NCI-H226 (cell line): Measurements from ENCODE around the gene PRSS33.

Source experiments
- DNase-seq: peaks from one replicate; pipeline ENCODE4 v3.0.0-alpha.2; 2015

The PRSS33 gene, protein sequence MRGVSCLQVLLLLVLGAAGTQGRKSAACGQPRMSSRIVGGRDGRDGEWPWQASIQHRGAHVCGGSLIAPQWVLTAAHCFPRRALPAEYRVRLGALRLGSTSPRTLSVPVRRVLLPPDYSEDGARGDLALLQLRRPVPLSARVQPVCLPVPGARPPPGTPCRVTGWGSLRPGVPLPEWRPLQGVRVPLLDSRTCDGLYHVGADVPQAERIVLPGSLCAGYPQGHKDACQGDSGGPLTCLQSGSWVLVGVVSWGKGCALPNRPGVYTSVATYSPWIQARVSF

DNA sequence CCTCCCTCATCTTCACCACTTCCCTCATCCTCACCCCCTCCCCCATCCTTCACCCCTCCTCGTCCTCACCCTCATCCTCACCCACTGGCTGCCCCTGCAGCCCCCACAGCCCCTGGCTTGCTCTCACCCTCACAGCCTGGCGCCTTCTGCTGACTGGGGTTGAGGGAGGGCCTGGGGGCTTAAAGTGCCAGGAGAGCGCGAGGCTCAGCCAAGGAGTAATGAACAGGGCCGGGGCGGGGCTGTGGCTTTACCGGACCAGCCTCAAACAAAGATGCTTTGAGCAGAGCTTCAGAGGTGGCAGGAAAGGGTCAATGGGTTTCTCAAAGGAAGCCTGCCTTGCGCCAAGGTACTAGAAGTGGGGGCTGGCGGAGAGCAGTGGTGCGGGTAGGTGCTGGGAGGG, at the start of gene PRSS33:
Gene PRSS33, minus strand, starts transcription at position 155 of the 400 bp plus-strand sequence. CDS start 1,013 bp downstream, outside the sequence.
- no peak for DNase-seq

DNA sequence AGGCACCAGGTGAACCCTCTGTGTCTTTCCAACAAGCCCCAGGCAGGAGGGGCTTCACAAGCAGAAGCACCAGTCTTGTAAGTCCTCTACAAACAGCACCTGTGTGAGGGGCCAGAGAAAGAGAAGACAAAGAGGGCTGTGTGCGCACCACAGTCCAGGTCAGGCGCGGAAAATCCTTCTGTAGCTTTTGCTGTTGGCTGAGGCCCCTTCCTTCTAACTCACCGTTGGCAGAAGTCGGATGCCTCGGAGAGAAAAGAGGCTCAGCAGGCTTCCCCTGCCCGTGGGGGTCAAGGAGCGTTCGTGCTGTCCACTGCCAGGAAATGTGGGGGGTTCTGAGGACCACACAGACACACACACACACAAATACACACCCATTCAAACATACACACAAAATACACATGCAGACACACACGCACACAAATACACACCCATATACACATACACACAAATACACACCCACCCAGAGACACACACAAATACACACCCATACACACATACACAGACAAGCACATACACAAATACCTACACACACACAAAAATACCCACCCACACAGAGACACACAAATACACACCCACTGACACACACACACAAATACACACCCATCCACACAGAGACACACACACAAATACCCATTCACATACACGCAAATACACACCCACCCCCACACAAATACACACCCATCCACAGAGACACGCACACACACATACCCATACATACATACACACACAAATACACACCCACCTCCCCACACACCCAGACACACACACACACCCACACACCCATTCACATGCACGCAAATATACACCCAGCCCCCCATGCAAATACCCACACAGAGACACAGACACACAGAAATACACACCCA, 49.5 kb upstream of the PRSS33 start:
- DNase-seq: no peak

DNA sequence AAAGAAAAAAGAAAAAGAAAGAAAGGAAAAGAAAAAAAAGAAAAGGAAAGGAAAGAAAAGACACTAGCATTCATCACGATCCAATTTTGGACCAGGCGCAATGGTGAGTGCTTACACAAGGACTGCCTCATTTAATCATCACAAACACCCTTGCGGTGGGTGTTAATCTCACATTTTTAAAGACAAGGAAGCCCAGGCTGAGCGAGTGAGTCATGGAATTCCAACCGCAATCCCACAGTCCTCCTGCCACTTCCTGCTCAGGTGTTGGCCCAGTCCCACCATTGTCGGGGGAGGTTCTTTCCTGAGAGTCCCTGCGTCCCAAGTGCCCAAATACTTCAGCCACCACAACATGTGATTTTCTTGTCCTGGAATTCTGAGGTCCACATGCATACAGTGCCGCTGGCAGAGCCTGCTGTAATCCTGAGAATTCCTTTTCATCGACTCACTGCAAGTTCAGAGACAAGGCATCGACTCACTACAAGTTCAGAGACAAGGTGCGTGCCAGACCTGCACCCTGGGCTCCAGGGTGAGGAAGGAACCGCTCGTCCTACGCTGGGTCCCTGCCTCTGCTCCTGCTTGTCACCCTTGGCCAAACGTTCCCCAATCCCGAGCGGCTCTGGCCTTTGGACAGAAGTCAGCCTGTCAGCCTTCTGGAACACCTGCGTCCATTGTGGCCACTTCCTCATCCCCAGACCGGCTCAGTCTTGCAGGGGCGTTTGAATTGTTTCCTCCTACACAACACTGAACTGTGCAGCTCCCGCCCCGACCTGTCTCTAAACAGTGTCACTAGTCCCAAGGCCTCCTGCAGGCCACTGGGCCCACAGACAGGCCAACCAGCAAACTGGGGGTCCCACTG, 48.5 kb upstream of the PRSS33 start:
- peak; percentile 99 for DNase-seq

DNA sequence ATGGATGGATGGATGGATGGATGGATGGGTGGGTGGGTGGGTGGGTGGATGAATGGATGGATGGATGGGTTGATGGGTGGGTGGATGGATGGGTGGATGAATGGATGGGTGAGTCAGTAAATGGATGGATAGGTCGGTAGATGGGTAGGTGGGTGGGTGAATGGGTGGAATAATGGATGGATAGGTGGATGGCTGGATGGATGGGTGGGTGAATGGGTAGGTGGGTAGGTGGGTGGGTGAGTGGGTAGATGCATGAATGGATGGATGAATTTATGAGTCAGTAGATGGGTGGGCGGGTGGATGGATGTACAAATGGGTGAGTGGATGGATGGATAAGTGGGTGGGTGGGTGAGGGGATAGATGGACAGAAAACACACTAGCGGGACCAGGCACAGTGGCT, 47.6 kb upstream of the PRSS33 start:
- no peak for DNase-seq

DNA sequence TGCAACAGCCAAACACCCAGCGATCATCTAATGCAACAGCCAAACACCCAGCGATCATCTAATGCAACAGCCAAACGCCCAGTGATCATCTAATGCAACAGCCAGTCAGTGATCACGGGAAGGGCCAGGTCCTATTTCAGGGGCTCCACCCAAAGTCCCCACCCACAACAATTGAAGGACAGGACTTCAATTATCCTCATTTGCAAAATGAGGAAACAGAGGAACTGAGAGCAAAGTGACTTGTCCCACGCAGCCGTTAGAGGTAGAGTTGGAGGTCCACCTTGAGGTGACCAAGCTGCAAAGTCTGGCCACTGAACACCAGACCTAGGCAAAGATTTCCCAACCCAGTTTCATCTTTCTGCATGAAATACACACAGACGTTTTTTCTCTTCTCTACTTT, 46.4 kb upstream of the PRSS33 start:
- no peak for DNase-seq

DNA sequence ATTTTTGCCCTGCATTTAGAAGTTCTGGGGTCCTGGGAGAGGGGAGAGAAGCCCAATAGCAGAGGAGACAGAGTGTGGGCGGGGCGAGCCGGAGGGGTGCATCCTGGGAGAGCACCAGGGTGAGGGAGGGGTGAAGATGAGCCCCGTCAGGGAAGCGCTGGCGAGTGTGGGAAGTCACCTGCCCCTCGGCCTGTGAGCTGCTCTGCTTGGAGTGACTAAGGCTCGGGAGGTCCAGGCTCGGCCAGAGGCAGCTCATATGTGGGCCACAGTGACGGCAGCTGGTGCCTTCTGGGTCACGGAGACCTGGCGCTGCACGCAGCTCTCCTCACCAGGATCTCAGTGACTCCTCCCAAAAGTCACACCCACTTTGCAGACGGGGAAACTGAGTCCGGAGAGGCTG, 43.8 kb upstream of the PRSS33 start:
- no peak for DNase-seq

DNA sequence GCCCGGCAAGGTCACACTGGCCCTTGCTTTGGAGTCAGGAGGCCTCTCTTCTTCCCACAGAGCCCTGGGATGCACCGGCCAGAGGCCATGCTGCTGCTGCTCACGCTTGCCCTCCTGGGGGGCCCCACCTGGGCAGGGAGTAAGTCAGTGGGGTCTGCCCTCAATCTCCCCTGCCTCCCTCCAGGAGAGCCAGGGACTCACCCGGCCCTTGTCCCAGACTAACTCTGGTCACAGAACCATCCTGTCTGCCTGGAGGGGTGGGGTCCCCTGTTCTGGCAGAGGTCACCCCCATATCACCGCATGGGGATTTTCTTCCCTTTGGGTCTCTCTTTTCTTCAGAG, 43.0 kb upstream of the PRSS33 start:
- DNase-seq: no peak

DNA sequence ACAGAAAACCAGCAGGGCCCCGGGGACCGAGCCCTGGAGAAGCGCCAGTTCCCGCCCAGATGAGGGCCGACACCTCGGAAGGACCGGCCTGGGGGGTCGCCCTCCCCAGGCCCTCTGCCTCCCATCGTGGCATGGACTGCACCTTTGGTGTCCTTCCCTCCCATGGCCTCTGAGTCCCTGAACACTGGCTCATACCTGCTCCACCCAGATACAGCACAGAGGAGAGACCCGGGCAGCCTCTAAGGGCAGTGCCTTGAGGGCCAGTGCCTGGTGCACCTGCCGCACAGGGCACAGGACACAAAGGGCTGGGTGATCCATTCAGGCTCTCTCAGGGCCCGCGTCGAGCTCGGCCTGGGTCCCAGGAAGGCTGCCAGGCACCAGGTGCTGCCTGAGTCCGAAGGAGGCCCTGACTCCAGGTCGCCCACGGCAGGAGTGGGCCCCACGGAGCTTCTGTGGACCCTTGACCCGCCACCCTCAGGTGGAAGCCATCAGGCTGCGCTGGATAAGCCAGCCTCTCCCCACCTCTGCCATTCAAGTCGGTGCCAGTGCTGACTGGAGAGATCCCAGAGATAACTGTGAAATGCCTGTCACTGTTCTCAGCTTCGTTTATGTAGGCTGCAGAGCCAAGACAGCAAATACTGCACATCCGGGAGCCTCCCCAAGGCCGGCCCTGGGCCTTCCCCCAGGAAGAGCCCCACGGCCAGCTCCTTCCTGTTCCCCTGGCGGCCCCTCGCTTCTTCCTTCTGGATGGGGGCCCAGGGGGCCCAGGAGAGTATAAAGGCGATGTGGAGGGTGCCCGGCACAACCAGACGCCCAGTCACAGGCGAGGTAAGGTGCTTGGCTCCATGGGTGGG, 42.4 kb upstream of the PRSS33 start, which contains the start of gene ZG16B:
Gene ZG16B, plus strand, starts transcription at position 803 of the 854 bp plus-strand sequence. CDS start 139 bp downstream, outside the sequence.
- DNase-seq: no peak

DNA sequence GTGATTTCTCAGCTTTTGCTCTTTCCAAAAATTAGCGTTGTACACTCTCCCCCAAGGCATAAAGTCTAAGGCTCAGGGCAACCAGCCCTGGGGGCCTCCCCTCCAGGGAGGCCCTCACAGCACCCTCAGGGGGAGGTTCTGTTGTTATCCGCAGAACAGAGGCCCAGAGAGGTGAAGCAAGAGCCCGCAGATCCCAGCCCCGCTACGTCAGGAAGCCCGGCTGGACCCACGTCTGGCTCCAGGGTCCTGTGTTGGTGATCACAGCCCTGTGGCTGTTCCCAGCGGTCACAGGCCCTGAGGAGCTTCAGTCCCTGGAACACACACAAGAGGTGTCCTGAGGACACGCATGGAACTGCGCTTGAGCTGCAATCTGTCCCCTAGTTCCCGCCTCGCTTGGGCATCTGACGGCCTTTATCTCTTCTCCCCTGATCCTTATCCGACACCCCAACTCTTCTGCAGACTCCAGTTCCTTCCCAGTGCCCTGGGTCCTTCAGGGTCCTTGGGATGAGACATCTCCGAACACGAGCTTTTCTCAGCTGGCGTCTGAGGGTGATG, 41.6 kb upstream of the PRSS33 start:
- DNase-seq: peak; percentile 0

DNA sequence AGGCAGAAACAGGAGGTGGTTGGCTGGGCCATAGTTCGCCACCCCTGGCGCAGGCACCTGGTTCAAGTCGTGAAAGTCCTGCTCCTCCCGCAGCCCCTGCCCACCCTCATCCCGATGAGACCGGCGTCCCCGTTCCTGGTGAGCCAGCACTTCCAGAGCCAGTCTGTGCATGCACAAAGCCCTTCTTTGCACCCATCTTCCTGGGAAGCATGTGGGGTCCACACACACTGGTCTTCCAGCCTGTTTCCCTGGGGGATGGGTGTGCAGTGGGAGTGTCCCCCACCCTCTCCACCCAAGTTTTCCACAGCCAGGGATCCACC, 41.1 kb upstream of the PRSS33 start:
- DNase-seq: peak; percentile 0

DNA sequence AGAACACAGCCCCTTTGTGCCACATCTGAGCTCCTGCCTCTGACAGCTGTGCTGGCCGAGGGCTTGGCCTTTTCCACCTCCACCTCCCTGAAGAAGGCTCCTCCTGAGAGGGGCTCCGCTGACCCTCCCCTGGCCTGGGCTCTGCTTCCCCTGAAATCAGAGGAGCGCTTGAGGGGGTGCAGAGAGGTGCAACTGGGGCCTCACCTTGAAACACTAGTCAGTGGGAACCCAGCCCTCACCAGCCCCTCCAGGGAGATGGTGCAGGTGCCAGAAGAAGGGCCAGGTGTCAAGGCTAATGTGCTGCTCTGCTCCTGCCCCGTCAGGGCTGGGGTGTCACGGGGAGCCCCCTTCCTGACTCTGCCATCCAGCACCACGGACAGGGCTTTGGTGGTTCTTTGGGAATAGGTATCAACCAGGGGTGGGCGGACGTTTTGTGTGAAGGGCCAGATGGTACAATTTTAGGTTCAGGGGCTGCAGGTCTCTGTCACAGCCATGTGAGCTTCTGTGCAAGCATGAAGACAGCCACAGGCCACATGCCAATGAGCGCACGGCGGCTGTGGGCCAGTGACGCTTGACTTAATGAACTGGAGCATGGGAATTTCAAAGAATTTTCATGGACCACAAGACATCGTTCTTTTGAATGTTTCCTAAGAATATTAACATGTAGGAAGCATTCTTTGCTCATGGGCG, 40.6 kb upstream of the PRSS33 start:
- DNase-seq: peak; percentile 1

DNA sequence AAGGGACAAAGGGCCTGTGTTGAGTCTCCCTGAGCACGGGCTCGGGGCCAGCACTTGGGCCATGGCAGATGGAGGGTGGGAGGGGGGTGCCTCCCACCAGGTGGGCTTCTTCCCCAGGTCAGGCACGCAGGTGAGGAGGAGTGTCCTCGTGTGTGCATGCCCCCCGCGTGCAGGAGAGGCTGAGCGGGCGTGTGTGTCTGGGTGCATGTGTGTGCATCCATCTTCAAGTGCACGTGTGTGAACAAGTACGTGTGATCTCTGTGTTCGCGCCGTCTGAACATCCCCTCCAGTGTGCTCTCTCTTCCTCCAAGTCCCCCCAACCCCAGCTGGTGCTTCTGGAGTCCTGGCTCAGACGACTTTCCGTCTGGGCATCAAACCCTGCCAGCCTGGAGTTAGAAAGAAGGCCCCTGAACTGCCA, 40.0 kb upstream of the PRSS33 start:
- no peak for DNase-seq

DNA sequence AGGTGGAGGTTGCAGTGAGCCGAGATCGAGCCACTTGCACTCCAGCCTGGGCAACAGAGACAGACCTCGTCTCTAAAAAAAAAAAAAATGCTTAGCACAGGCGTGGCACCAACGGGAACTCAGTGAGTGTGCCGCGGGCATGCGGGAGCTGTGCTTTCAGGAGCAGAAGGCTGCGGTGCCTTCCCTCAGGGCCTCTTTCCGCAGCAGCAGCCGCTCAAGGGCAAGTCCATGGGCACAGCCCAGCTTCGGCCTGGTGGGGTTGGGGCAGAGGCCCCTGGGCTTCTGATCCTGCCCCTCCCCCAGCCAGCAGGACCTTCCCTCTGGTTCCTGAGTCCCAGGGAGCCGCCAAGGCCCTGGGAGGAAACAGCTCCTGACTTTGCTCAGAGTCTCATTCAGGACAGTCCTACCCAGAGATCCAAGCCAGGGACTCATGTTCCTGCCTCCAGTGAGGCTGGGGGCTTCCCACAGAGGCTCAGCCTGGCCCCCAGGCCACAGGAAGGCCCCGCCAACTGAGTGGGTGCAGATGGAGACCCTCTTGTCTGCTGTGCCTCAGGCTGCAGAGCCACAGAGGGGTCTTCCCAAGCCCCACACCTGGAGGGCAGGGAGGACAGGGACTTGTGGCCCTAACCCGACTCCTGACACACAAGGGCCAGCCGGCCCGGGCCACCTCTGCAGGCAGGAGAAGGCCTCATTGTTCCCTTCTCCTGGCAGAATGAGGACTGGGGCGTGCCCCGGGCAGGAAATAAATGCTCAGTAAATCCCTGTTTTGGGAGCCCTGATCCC, 39.4 kb upstream of the PRSS33 start:
- no peak for DNase-seq

DNA sequence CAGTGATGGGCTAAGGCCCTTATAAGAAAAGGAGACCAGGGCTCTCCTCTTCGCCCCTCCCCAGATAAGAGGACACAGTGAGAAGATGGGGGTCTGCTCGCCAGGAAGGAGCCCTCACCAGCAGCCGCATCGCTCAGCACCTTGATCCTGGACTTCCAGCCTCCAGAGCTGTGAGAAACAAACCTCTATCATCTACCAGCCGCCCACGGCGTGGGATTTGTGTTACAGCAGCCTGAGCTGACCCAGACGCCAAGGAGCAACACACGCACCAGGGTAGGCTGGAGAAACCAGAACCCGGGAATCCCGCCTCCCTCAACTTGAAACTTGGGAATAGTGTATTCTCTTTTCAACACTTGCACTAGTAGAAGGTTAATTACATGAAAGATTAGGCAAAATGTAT, 38.5 kb upstream of the PRSS33 start:
- DNase-seq: no peak

DNA sequence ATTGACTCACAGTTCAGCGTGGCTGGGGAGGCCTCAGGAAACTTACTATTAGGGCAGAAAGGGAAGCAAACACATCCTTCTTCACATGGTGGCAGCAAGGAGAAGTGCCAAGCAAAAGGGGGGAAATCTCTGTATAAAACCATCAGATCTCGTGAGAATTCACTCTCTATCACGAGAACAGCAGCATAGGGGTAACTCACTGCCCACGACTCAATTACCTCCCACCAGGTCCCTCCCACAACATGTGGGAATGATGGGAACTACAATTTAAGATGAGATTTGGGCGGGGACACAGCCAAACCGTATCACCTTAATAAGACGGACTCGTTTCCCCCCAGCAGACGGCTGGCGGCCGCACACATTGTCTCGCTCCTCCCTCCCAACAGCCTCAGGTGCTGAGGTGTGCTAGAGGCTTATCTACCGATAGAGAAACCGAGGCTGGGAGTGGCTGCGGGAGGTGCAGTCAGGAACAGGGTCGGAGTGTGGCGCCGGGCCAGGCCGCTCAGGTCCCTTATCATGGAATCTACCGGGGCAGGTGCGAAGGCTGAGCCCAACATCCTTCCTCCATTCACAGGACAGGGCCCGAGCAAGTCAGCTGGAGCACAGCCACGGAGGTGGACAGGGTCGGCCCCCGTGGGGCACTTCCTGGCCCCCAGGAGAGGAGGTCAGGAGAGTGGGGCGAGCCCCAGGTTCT, 37.8 kb upstream of the PRSS33 start:
- DNase-seq: no peak

DNA sequence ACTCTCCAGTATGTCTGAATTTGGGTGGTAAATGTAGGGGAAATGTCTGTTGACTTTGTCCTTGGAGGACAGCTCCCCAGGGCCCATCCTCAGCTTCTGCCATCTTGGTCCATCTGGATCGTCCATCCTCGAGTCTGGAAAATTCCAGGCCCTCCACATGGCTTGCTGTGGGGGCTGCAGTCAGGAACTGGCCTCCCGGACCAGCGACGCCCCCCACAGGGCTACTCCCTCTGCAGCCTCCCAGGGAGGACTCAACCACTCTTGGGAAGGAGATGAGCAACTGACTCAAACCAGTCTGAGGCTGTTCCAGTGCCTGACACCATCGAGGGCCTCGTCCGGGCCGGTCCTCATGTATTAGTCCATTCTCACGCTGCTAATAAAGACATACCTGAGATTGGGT, 37.3 kb upstream of the PRSS33 start:
- no peak for DNase-seq

DNA sequence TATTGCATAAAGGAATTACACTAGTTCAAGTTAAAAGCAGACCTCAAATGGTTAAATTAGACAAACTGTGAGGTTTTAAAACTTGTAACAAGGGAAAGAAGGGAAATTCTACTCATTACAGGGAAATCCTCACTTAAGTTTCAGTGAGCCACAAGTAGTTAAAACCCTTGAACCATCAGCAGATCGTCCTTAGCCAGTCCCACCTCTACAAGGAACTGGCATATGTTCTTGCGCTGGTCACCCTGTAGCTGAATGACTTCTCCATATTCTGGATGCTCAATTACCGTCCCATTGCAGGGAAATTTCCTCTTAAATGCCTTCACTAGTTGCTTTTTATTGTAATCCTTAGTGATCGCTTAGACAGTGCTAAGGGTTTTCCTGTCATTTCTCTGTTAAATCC, 35.1 kb upstream of the PRSS33 start:
- DNase-seq: no peak

DNA sequence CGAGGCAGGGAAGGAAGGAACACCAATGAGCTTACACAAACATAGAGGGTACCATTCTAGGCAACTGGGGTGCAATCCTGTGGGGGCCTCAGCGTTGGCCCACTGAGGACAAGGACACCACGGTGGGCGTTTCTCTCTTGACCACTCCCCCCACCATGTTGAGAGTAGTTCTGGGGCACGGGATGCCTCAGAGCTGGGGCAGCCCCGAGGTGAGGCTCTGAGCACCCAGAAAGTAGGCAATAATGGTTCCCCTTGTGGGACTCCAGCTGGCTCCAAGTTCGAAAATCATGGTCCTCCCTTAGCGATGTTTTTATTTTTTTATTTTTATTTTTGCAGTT, 34.8 kb upstream of the PRSS33 start:
- DNase-seq: no peak

DNA sequence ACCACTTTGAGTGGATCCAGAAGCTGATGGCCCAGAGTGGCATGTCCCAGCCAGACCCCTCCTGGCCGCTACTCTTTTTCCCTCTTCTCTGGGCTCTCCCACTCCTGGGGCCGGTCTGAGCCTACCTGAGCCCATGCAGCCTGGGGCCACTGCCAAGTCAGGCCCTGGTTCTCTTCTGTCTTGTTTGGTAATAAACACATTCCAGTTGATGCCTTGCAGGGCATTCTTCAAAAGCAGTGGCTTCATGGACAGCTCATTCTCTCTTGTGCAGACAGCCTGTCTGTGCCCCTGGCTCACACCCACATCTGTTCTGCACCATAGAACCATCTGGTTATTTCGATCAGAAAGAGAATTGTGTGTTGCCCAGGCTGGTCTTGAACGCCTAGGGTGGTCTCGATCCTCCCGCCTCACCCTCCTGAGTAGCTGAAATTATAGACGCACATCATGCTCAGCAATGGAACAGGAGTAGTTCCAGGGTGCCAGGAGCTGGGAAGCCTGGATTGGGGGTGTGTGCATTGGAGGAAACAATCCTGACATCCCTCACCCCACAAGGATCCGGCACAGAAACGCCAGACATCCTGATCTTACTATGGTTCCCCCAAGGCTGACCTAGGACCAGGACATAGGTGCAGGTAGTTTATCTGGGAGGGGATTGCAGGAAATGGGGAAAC, 34.3 kb upstream of the PRSS33 start:
- peak; percentile 1 for DNase-seq
